Testis (tissue), 2 donors: ENCODE data around the gene SPACA7.

Experiments used
- POLR2A ChIP-seq: fragments of 450-650 bp; IDR thresholded peaks from one replicate; pipeline ENCODE4 v1.6.1; 2017; ENCODE audit warnings: antibody characterized with exemption, mild to moderate bottlenecking, moderate library complexity
- TF ChIP-seq, protein P1 (sequence below), 3 experiments: fragments of 450-650 bp in 2 of 3; fragments of 200-600 bp in 1 of 3; sonication (generic) in 1 of 3; IDR thresholded peaks; one replicate each; pipeline ENCODE4 v1.5.1; 2016 to 2019; ENCODE audit warnings: antibody characterized with exemption in 3 of 3, mild to moderate bottlenecking in 2 of 3, moderate library complexity in 1 of 3

DNA sequence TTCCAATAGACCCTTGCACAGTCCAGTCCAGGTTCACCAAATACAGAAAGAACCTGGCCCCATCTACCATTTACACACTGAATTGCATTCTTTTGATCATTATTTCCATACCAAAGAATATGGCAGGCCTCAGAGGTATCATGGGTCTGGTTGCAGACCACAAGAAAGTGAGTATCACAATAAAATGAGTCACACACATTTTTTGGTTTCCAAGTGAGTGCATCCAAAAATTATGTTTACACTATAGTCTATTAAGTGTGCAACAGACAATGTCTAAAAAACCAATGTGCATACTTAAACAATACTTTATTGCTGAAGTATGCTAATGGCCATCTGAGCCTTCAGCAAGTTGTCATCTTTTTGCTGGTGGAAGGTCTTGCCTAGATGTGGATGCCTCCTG is 105.3 kb downstream of the SPACA7 start:
- TF ChIP-seq, protein P1, sequence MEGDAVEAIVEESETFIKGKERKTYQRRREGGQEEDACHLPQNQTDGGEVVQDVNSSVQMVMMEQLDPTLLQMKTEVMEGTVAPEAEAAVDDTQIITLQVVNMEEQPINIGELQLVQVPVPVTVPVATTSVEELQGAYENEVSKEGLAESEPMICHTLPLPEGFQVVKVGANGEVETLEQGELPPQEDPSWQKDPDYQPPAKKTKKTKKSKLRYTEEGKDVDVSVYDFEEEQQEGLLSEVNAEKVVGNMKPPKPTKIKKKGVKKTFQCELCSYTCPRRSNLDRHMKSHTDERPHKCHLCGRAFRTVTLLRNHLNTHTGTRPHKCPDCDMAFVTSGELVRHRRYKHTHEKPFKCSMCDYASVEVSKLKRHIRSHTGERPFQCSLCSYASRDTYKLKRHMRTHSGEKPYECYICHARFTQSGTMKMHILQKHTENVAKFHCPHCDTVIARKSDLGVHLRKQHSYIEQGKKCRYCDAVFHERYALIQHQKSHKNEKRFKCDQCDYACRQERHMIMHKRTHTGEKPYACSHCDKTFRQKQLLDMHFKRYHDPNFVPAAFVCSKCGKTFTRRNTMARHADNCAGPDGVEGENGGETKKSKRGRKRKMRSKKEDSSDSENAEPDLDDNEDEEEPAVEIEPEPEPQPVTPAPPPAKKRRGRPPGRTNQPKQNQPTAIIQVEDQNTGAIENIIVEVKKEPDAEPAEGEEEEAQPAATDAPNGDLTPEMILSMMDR (IDR thresholded peaks at IDR 0.05): no peak
- no peak for TF ChIP-seq POLR2A
